ENCODE measurements around the gene MEF2D. TPM values are rescaled to one million over a fixed set of nuclear protein-coding genes. Genes with fewer than 3 reads are reported as not detected.

The MEF2D gene
- total and polyA plus RNA-seq, 7 donors, result 43.1 to 258 (median 126) TPM

DNA sequence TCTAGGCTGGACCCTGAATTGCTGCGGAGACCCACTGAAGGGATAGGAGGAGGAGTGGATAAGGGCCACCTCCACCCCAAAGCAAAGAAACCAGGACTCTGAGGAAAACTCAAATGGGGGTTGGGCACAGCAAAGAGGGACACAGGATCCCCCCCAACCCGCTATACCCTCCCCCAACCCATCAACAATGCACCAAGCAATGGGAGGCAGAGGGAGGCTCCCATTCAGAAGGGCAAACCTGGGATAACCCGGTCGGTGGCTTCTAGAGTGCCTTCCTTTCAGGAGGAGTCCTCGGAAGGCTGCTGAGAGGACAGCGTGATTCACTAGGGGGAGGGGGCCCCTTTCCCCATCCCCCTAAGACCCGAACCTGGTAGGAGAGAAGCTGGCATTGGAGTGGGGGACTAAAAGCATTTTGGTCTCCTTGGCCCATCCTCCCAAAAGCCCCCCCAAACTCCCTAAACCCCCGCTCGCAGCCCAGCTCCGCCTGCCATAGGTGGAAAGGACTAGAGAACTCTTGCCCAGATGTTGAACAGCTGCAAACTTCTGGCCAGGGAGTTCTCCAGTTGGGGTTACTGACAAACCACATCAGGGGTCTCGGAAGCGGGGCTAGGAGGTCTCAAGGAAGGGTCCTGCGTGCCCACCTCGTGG is 1.3 kb downstream of the MEF2D start:
- peak overlapping the region; percentile 99 for H3K27ac ChIP-seq
- intact Hi-C loops (cut with DNase I), result loop anchor here in 1 of 2 donors (5.0 kb wide), 1 partner anchor 37 kb away; no protein-coding TSS in a partner anchor
- DNase-seq (no peak), ATAC-seq (no peak)
- H3K4me1 ChIP-seq, result peaks cover 65% of the 10 kb centered on the region
- H3K4me3 ChIP-seq, result peak overlapping the region; percentile 98
- H3K9me3 ChIP-seq, result no peaks in the 10 kb centered on the region
- TF ChIP-seq, protein P1, sequence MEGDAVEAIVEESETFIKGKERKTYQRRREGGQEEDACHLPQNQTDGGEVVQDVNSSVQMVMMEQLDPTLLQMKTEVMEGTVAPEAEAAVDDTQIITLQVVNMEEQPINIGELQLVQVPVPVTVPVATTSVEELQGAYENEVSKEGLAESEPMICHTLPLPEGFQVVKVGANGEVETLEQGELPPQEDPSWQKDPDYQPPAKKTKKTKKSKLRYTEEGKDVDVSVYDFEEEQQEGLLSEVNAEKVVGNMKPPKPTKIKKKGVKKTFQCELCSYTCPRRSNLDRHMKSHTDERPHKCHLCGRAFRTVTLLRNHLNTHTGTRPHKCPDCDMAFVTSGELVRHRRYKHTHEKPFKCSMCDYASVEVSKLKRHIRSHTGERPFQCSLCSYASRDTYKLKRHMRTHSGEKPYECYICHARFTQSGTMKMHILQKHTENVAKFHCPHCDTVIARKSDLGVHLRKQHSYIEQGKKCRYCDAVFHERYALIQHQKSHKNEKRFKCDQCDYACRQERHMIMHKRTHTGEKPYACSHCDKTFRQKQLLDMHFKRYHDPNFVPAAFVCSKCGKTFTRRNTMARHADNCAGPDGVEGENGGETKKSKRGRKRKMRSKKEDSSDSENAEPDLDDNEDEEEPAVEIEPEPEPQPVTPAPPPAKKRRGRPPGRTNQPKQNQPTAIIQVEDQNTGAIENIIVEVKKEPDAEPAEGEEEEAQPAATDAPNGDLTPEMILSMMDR (IDR thresholded peaks at IDR 0.05), result no peak
- peaks cover 0 to 11% of the 10 kb centered on the region in 2 donors for H3K36me3 ChIP-seq (ENCODE audit: insufficient read depth in 1 of 2, low read depth in 1 of 2)
- no peaks in the 10 kb centered on the region for H3K27me3 ChIP-seq (ENCODE audit: insufficient read depth in 3 of 3, low read length in 2 of 3)
- WGBS, 3 donors, result 0 to 1% (median 1%) methylated on average over 12 to 14 of the region's 14 CpGs

DNA sequence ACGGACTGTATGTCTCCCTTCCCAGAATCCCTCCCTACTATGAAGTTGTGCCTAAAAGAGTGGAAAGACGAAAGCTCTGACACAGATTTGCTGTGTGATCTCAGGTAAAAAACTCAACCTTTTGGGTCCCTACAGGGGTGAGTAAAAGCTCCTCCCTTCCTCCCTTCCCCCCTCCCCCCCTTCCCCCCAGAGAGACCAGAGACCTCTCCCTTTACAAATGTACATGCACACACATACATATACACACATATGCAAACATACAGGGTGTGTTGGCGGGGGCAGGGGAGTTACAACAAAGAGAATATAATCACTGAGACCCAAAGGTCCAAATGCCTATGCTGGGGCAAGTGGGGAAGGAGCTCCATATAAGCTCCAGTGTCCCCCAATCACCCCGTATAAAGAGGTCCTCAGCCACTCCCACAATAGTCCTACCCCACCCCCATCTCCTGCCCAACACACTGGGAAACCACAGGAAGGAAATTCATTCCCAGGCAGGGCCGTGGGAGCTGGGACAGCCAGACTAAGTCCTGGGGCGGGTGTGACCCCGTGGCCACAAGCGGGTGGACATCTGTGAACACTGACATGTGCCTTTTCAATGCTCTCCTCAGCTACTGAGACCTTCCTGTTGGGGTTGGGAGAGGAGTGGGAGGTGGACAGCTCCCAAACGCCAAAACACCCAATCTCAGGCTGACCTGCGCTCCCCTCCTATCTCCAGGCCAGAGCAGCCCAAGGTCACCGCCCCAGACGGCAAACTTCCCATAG is 2.0 kb downstream of the MEF2D start:
- peak in 1 of 2 donors; percentile 77 for DNase-seq
- Histone ChIP-seq H3K9me3 (no peaks in the 10 kb centered on the region), H3K36me3 (ENCODE audit: insufficient read depth in 1 of 2, low read depth in 1 of 2) (peaks cover 0 to 11% of the 10 kb centered on the region in 2 donors), H3K27ac (peak overlapping the region; percentile 99), H3K27me3 (ENCODE audit: insufficient read depth in 3 of 3, low read length in 2 of 3) (no peaks in the 10 kb centered on the region), H3K4me3 (peak overlapping the region; percentile 98), H3K4me1 (peaks cover 65% of the 10 kb centered on the region)
- 4 to 9% (median 5%) methylated on average over 12 of the region's 12 CpGs for WGBS, 3 donors
- TF ChIP-seq, protein P1 (IDR thresholded peaks at IDR 0.05), result no peak
- intact Hi-C loops (cut with DNase I), result loop anchor here in 1 of 2 donors (5.0 kb wide), 1 partner anchor 36 kb away; no protein-coding TSS in a partner anchor
- no peak for ATAC-seq

DNA sequence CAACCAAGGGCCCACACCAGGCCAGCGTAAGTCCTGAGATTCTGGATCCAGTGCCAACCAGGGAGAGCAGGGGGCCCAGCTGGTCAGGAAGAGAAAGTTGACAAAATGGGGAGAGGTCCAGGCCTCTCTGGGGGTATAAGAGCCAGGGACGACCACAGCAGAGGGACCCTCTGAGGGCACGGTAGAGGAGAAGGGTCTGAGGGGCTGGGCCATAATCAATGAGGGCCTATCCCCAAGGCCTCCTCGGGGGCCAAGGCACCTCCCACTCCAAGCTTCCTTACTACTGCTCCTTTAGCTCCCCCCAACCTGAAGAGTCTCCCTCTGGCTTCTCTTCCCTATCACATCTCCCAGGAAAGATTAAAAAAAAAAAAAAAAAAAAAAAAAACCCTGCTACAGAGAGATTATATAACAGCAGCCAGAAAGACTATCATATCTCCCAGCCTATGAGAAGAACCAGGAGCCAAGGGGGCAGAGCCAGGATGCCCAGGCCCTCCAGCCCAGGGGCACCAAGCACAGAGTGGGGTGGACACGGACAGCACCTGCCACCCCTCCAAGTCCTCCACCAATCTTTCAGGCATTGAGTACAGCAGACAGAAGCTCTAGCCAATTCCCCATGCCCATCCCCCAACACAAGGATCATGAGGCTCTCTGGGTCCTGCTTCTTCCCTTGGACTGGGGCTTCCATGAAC is 2.7 kb downstream of the MEF2D start:
- Histone ChIP-seq H3K4me1 (peaks cover 67% of the 10 kb centered on the region), H3K27me3 (ENCODE audit: insufficient read depth in 3 of 3, low read length in 2 of 3) (no peaks in the 10 kb centered on the region), H3K36me3 (ENCODE audit: insufficient read depth in 1 of 2, low read depth in 1 of 2) (peaks cover 0 to 11% of the 10 kb centered on the region in 2 donors), H3K4me3 (peak overlapping the region; percentile 98), H3K27ac (peak overlapping the region; percentile 99), H3K9me3 (no peaks in the 10 kb centered on the region)
- DNase-seq (no peak), ATAC-seq (no peak)
- TF ChIP-seq, protein P1 (IDR thresholded peaks at IDR 0.05), result no peak
- intact Hi-C loops (cut with DNase I), result loop anchor here in 1 of 2 donors (5.0 kb wide), 1 partner anchor 36 kb away; no protein-coding TSS in a partner anchor
- WGBS, 3 donors, result 17 to 27% (median 17%) methylated on average over 5 of the region's 5 CpGs

DNA sequence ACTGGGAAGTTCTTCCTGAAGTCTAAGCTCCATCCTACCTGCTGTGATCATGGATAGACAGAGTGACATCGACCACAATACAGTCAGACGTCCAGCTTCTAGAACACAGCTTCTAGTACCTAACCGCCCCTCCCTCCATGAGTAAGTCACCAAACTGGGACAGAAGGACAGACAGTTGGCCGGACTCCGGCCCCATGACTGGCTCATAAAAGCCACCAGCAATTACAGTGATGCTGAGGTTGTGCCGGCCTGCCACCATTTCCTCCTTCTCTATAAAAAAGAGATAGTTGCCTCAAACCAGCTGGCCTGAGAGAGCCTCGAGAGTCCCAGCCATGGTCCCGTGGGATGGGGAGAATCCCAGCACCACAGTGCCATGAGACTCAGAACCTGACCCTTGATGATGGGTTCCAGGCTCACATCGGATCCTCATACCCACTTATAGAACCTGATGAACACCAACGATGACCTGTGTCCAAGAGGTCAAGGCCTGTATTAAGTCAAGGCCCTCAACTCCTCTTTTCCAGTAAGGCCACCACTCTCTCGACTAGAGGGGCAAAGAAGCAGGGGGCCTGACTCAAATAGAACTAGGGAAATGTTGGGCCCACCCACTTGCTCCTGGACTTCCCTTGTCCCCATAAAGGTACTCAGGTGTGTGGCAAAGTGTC is 3.4 kb downstream of the MEF2D start:
- Histone ChIP-seq H3K4me3 (peak overlapping the region; percentile 98), H3K27ac (peak overlapping the region; percentile 99), H3K9me3 (no peaks in the 10 kb centered on the region), H3K27me3 (ENCODE audit: insufficient read depth in 3 of 3, low read length in 2 of 3) (no peaks in the 10 kb centered on the region), H3K36me3 (ENCODE audit: insufficient read depth in 1 of 2, low read depth in 1 of 2) (peaks cover 0 to 11% of the 10 kb centered on the region in 2 donors), H3K4me1 (peaks cover 69% of the 10 kb centered on the region)
- DNase-seq, result peak in 1 of 2 donors; percentile 83
- peak in 3 of 4 donors; percentile 14 to 41 (median 35) for ATAC-seq
- TF ChIP-seq, protein P1 (IDR thresholded peaks at IDR 0.05), result no peak
- intact Hi-C loops (cut with DNase I), result loop anchor here in 1 of 2 donors (5.0 kb wide), 1 partner anchor 35 kb away; no protein-coding TSS in a partner anchor
- 14 to 34% (median 18%) methylated on average over 11 of the region's 11 CpGs for WGBS, 3 donors

Measured in psoas muscle (tissue), 8 donors.